ENCODE measurements around the gene EPM2AIP1.
"Not testable (repeated sequence)": the region's sequence is repeated elsewhere in the genome, so short reads cannot be mapped to it uniquely, and the experiment has no call there.

The EPM2AIP1 gene

GRCh38 chr3:36993326-36994283, 674 bp upstream of the EPM2AIP1 start, which contains the start of gene MLH1:
Gene MLH1 (plus strand): TSS chr3:36993518. CDS start chr3:36993548, 30 bp downstream.
- DNase-seq (ENCODE audit: low spot score) = peak; percentile 94

- DNase-seq (ENCODE audit: low spot score) = peak; percentile 40
These were observed 767 bp downstream of the EPM2AIP1 start for GRCh38 chr3:36991923-36992805.

DNA sequence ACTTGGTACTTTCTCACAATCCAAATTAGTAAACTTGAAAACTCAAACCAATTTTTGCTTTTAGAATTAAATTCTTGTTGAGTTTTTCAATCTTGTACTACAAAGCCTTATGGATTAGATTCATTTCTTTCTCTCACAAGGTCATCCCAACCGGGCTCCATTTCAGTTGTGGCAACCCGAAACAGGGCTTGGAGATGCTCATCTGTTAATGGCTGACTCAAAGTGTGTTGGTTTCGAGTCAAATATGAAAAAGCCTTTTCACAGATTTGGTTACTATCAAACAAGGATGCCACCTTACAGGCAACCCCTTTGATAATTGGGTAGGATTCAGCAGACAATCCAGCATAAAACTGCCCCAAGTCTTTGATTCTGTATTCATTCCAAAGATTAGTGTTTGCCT, 1.8 kb downstream of the EPM2AIP1 start:
- peak; percentile 88 for DNase-seq (ENCODE audit: low spot score)

- DNase-seq (ENCODE audit: low spot score) = no peak
These were observed 3.4 kb downstream of the EPM2AIP1 start for GRCh38 chr3:36989568-36989967.

GRCh38 chr3:36989005-36989404, 3.9 kb downstream of the EPM2AIP1 start:
- DNase-seq (ENCODE audit: low spot score) = no peak

DNA sequence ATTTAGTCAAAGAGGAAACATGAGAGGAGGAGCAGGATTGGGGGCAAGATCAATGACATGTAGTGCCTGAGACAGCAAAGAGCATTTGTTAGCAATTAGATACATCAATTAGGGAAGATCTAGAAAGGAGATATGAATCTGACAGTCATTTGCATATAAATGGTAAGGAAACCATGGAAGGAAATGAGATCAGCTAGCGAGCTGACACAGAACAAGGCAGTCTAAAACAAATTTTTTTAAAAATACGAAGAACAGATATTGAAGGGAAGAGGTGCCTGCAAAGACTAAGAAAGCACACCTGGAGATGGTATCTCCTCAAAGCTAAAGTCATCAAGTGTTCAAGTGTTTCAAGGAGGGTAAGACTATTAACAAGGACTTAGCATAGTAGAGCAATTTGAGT, 4.6 kb downstream of the EPM2AIP1 start:
- DNase-seq (ENCODE audit: low spot score) = peak; percentile 41

GRCh38 chr3:36981006-36981405, 11.9 kb downstream of the EPM2AIP1 start:
- no peak for DNase-seq (ENCODE audit: low spot score)

DNA sequence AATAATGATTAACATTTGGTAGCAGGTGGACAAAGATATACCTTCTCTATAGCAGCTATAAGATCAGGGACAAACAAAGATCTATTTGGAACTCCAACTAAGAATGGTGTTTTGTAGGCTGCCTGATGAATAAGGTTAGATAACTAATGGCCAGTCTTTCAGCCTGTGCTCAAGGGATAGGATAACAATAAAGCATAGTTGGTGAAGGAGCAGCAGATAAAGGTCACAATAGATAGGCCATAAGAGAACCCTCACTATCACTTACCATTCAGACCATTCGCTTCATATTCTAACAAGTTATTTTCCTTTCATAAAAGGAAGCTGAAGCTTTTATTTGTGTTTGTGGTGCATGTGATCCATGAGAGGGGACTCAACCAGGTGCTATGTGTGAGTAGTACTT, 19.8 kb downstream of the EPM2AIP1 start:
- DNase-seq (ENCODE audit: low spot score) = no peak

DNA sequence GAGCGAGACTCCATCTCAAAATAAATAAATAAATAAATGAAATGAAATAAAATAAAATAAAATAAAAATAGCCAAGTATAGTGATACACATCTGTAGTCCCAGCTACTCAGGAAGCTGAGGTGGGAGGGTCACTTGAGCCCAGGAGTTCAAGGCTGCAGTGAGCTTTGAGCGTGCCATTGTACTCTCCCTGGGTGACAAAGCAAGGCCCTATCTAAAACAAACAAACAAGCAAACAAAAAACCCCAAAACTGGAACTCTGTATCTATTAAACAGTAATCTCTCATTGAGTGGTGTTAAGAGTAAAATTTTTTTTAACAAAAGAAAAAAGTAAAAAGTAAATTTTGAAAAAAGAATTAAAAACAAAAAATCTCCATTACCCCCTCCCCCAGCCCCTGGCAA, 20.8 kb downstream of the EPM2AIP1 start:
- no peak for DNase-seq (ENCODE audit: low spot score)

- peak; percentile 45 for DNase-seq (ENCODE audit: low spot score)
These were observed 23.1 kb downstream of the EPM2AIP1 start for GRCh38 chr3:36969540-36970432.

GRCh38 chr3:36969085-36969484, 23.8 kb downstream of the EPM2AIP1 start:
- DNase-seq (ENCODE audit: low spot score) = no peak

GRCh38 chr3:36965440-36965839, 27.5 kb downstream of the EPM2AIP1 start:
- no peak for DNase-seq (ENCODE audit: low spot score)

DNA sequence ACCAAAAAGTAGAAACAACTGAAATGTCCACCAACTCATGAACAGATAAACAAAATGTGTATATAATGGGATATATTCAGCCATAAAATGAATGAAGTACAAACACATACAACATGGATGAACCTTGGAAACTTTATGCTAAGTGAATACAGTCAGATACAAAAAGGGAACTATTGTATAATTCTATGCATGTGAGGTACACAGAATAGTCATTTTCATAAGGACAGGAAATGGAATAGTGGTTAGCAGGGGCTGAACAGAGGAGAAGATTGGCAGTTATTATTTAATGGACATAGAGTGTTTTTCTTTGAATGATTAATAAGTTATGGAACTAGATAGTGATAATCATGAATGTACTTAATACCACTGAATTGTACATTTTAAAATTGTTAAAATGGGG, 28.1 kb downstream of the EPM2AIP1 start:
- no peak for DNase-seq (ENCODE audit: low spot score)

DNA sequence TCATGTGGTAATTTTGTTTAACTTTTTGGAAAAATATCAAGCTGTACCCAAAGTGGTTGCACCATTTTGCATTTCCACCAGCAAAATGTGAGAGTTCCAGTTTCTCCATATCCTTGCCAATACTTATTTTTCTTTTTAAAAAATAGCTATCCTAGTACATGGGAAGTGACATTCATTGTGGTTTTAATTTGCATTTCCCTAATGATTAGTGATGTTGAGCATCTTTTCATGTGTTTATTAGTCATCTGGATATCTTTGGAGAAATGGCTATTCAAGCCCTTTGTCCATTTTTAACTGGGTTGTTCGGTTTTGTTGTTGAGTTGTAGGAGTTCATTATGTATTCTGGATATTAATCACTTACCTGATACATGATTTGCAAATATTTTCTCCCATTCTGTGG, 28.6 kb downstream of the EPM2AIP1 start:
- no peak for DNase-seq (ENCODE audit: low spot score)

DNA sequence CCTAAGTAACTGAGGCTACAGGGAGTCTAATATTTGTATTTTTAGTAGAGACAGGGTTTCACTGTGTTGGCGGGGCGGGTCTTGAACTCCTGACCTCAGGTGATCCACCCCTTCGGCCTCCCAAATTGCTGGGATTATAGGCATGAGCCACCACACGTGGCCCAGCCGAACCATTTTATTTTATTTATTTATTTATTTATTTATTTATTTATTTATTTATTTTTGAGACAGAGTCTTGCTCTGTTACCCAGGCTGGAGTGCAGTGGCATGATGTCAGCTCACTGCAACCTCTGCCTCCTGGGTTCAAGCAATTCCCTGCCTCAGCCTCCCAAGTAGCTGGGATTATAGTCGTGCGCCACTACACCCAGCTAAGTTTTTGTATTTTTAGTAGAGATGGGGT, 29.9 kb downstream of the EPM2AIP1 start:
- DNase-seq (ENCODE audit: low spot score) = not testable (repeated sequence)

DNA sequence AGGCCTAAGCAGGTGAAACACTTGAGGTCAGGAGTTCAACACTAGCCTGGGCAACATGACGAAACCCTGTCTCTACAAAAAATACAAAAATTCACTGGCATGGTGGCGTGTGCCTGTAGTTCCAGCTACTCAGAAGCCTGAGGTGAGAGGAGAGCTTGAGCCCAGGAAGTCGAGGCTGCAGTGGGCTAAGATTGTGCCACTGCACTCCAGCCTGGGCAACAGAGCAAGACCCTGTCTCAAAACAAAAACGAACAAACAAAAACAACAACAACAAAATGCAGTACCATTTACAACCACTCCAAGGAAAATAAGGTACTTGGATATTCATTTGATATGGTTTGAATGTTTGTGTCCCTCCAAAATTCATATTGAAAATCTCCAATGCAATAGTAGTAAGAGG, 32.4 kb downstream of the EPM2AIP1 start:
- DNase-seq (ENCODE audit: low spot score) = no peak

DNA sequence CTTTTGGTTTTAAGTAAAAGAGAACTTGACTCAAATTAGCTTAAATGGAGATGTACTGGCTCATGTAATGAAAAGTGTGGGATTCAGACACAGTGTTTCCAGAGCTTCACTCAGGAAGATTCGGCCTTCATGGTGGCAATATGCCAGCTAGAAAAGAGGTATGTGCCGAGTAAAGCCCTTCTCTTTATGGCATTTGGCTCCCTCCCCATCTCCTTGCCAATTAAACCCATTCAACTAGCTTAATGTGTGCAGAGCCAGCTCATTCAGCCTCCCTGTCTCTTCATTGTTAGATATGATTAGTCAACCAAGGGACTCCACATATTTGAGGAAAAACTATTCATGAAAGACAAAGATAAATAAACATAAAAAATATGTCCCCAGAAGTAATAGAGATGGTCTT, 33.1 kb downstream of the EPM2AIP1 start:
- no peak for DNase-seq (ENCODE audit: low spot score)

DNA sequence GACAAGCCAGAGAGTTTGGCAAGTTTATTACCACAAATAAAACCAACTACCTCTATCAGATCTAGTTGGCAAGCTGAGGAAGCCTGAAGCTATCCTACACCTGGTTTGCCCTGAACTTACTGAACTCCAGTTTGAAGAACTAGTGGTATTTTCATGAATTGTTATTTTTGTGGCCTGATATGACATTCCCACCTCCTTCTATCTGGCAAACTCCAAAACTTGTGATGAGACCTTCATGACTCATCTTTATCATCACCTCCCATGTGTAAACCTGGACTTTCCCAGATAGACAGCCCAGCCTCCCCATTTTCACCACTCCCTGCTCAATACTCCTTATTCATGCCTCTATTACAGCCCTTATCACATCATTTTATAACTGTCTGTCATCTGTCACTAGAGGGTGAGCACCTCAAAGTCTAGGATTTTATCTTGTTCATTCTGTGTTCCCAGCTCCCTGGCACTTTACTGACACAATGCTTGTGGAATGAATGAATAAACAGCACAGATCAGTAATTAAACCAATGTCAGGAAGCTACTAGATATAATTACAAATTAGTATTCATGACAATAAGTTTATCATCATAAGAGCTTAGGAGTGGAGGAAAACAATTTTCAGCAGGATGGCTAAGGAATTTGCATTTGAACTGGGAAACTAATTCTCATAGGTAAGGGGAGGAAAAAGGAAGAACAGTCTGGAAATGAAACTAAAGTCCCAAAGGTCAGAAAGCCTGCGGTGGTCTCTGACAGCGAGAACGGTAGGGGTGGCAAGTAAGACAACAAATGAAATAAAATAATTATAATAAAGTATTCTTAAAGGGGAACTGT, 34.9 kb downstream of the EPM2AIP1 start:
- no peak for DNase-seq (ENCODE audit: low spot score)

GRCh38 chr3:36957063-36957462, 35.9 kb downstream of the EPM2AIP1 start:
- no peak for DNase-seq (ENCODE audit: low spot score)

DNA sequence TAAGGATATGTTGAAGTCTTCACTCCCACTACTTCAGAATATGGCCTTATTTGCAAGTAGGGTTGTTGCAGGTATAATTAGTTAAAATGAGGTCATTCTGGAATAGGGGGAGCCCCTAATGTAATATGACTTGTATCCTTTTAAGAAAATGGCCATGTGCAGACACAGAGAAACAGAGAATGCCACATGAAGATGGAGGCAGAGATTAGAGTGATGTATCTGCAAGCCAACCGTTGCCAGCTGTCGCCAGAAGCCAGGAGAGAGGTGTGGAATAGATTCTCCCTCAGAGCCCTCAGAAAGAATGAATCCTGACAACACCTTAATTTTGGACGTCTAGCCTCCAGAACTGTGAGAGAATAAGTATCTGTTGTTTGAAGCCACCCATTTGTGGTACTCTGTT, 36.8 kb downstream of the EPM2AIP1 start:
- no peak for DNase-seq (ENCODE audit: low spot score)

Measured in activated CD4-positive, alpha-beta T cell treated with anti-CD3 and anti-CD28 coated beads, Interleukin-2, Interleukin-4, amounts not matched to agents 100 ng/mL and 50 ng/mL, durations not matched to agents 16 hours and 8 hours (primary cell).